ELF-1 (cell line): ENCODE measurements around the gene TIMP2.

Source experiments
- DNase-seq: peaks from one replicate; pipeline ENCODE4 v3.0.0-alpha.2; 2016; ENCODE audit warnings: low read depth, low spot score

The TIMP2 gene

GRCh38 chr17:78818932-78819331, 106.3 kb downstream of the TIMP2 start:
- no peak for DNase-seq

- DNase-seq, result no peak
Observed at GRCh38 chr17:78818152-78818846, 106.9 kb downstream of the TIMP2 start.

DNA sequence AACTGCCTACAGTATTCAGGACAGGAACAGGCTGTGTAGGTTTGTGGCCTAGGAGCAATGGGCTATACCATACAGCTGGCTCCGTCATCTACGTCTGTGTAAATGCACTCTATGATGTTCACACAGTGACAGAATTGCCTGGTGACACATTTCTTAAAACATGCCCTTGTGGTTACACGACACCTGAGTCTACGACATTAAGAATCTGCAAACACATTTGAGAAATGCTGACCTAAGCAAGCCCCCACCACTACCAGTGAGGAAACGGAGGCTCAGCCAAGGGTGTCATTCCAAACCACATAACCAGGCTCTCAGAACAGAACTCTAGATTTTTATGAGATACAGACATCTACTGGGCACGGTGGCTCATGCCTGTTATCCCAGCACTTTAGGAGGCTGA, 108.1 kb downstream of the TIMP2 start:
- DNase-seq, result no peak

GRCh38 chr17:78815696-78816095, 109.5 kb downstream of the TIMP2 start:
- DNase-seq, result no peak

- DNase-seq, result peak; percentile 74
Observed at GRCh38 chr17:78812855-78813254, 112.3 kb downstream of the TIMP2 start.

GRCh38 chr17:78808163-78808562, 117.0 kb downstream of the TIMP2 start:
- no peak for DNase-seq

DNA sequence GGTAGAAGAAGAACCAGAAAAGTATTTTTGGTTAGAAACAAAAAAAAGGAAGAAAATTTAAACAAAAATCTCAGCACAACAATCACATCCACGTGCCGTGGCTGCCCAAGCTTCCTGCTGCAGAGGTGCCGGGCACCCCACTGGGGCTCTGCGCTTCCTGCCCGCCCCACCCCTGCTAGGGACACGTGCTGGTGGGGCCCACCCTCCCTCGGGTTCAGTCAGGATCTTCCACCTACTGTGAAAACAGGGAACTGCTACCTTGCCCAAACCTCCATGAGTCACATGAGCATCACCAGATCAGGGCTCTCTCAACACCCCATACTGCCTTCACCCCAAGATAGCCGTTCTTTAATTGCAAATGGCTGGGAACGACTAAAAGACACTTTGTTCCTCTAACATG, 118.7 kb downstream of the TIMP2 start:
- no peak for DNase-seq

DNA sequence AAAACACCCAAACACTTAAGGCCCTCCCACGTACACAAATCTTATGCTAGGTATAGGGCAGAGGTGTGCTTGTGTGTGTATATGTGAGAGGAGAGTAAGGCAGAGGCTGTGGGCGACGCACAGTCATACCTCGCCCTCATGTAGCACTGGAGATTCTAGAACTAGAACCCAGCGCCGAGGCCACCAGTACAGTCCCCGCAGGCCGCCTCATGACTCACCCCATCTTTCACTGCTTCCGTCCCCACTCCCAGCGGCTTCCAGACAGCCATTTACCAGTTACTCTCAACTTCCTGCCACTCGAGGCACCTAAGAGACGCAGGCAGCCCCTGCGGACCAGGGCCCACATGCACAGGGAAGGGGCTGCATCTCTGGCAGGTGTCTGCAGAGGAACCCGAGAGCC, 119.9 kb downstream of the TIMP2 start:
- DNase-seq, result no peak

GRCh38 chr17:78804777-78805176, 120.4 kb downstream of the TIMP2 start:
- no peak for DNase-seq

DNA sequence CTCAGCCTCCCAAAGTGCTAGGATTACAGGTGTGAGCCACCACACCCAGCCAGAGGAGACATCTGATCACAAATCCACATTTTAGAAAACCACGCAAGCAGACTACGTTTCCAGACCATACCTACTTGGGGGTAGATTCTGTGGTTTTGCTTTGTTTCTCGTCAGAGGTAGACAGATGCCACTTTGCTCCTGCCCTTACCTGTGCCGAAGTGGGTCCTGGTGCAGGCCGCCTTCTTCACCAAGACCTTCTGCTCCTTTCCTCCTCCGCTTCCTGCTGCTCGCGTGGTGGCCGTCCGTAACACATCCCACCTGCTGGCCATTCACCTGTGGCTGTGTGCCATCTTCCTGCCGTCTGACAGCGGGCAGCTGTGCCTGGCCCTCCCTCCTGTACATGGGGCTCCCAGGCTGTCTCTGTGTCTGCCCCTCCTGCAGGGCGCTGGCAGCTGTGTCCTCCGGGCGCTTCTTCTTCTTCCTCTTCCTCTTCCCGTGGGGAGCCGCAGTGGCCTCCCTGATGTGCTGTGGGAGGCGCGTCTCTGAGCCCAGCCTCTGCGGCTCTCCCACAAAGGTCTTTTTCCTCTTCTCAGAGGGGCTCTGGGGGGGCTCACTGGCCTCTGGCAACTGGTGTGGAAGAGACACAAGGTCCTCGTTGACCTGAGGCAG, 121.9 kb downstream of the TIMP2 start:
- DNase-seq, result no peak
